Ramos (cell line): Measurements from ENCODE around the gene C13orf42.

ENCODE experiments used
- in situ Hi-C: fragments of 300-500 bp; cut with MboI; formaldehyde crosslinking; loops from one replicate; pipeline ENCODE4 v1.14.3; 2022; ENCODE audit warnings: low sequenced_read_pairs; ENCODE audit not compliant: unreplicated experiment

C13orf42 gene

GRCh38 chr13:51067706-51068105 lies 43.4 kb downstream of the C13orf42 start:
- in situ Hi-C loops: loop anchor here (25.0 kb wide), 1 partner anchor 1405 kb away; no protein-coding TSS in a partner anchor

- in situ Hi-C loops: loop anchor here (25.0 kb wide), 1 partner anchor 1405 kb away; no protein-coding TSS in a partner anchor
Measured at GRCh38 chr13:51067210-51067701, 43.8 kb downstream of the C13orf42 start.

GRCh38 chr13:51066091-51066831 lies 44.8 kb downstream of the C13orf42 start:
- in situ Hi-C loops: loop anchor here (25.0 kb wide), 1 partner anchor 1404 kb away; no protein-coding TSS in a partner anchor

GRCh38 chr13:51065372-51066090 lies 45.5 kb downstream of the C13orf42 start:
- in situ Hi-C loops: loop anchor here (25.0 kb wide), 1 partner anchor 1403 kb away; no protein-coding TSS in a partner anchor

- in situ Hi-C loops: loop anchor here (25.0 kb wide), 1 partner anchor 1402 kb away; no protein-coding TSS in a partner anchor
Measured at GRCh38 chr13:51064753-51065152, 46.3 kb downstream of the C13orf42 start.

- in situ Hi-C loops: loop anchor here (25.0 kb wide), 1 partner anchor 1402 kb away; no protein-coding TSS in a partner anchor
Measured at GRCh38 chr13:51063909-51064308, 47.2 kb downstream of the C13orf42 start.

- in situ Hi-C loops: loop anchor here (25.0 kb wide), 1 partner anchor 1396 kb away; no protein-coding TSS in a partner anchor
Measured at GRCh38 chr13:51058461-51059167, 52.5 kb downstream of the C13orf42 start.

- in situ Hi-C loops: loop anchor here (25.0 kb wide), 1 partner anchor 1396 kb away; no protein-coding TSS in a partner anchor
Measured at GRCh38 chr13:51057906-51058305, 53.2 kb downstream of the C13orf42 start.

- in situ Hi-C loops: loop anchor here (25.0 kb wide), 1 partner anchor 1395 kb away; no protein-coding TSS in a partner anchor
Measured at GRCh38 chr13:51057001-51057400, 54.1 kb downstream of the C13orf42 start.

- in situ Hi-C loops: loop anchor here (25.0 kb wide), 1 partner anchor 1390 kb away; no protein-coding TSS in a partner anchor
Measured at GRCh38 chr13:51052581-51052980, 58.5 kb downstream of the C13orf42 start.

GRCh38 chr13:51050021-51050830 lies 60.8 kb downstream of the C13orf42 start:
- in situ Hi-C loops: loop anchor here (25.0 kb wide), 1 partner anchor 1388 kb away; no protein-coding TSS in a partner anchor

- in situ Hi-C loops: no loop called here
Measured at GRCh38 chr13:51048616-51049015, 62.5 kb downstream of the C13orf42 start.

- in situ Hi-C loops: no loop called here
Measured at GRCh38 chr13:51048166-51048461, 63.0 kb downstream of the C13orf42 start.

GRCh38 chr13:51047434-51048165 lies 63.5 kb downstream of the C13orf42 start:
- in situ Hi-C loops: no loop called here

- in situ Hi-C loops: no loop called here
Measured at GRCh38 chr13:51045451-51045850, 65.6 kb downstream of the C13orf42 start.

- in situ Hi-C loops: no loop called here
Measured at GRCh38 chr13:51044023-51044665, 66.9 kb downstream of the C13orf42 start.

GRCh38 chr13:51043310-51043709 lies 67.8 kb downstream of the C13orf42 start:
- in situ Hi-C loops: no loop called here

GRCh38 chr13:51041710-51042109 lies 69.4 kb downstream of the C13orf42 start:
- in situ Hi-C loops: no loop called here
